Breast epithelium (tissue), 4 donors: ENCODE measurements around the gene SHANK2. TPM values are rescaled to one million over a fixed set of nuclear protein-coding genes. Genes with fewer than 3 reads are reported as not detected.

Source experiments
- DNase-seq, 2 donors: peaks; one replicate each; pipeline ENCODE4 v3.0.0-alpha.2; 2019; ENCODE audit warnings: low spot score in 2 of 2
- H3K27ac ChIP-seq, 2 donors: fragments of 200-600 bp; sonication (generic) in 1 of 2; one replicate each; pipeline ENCODE4 v1.5.1; 2016 to 2019; ENCODE audit warnings: mild to moderate bottlenecking in 1 of 2
- H3K27me3 ChIP-seq, 2 donors: fragments of 200-600 bp; sonication (generic) in 1 of 2; one replicate each; pipeline versions ENCODE4 v1.5.1 to v1.6.0; 2017 to 2019; ENCODE audit warnings: control low read depth in 1 of 2, mild to moderate bottlenecking in 1 of 2
- H3K36me3 ChIP-seq: fragments of 200-600 bp; one replicate; pipeline ENCODE4 v1.5.1; 2019
- H3K4me1 ChIP-seq, 2 donors: fragments of 200-600 bp; sonication (generic); one replicate each; pipeline ENCODE4 v1.5.1; 2016 to 2019; ENCODE audit warnings: control low read depth in 1 of 2
- H3K4me3 ChIP-seq, 3 donors: fragments of 200-600 bp; sonication (generic); 1 replicate in 2 of 3; 2 replicates in 1 of 3; pipeline ENCODE4 v1.5.1; 2016 to 2019; ENCODE audit warnings: mild to moderate bottlenecking in 3 of 3, moderate library complexity in 2 of 3
- H3K9me3 ChIP-seq, 2 donors: fragments of 200-600 bp; sonication (generic) in 1 of 2; one replicate each; pipeline ENCODE4 v1.5.1; 2016 to 2019; ENCODE audit warnings: control low read depth in 1 of 2
- CTCF ChIP-seq, 3 donors: fragments of 450-650 bp; IDR thresholded peaks; one replicate each; pipeline ENCODE4 v1.5.1; 2016 to 2017; ENCODE audit warnings: antibody characterized with exemption in 3 of 3, mild to moderate bottlenecking in 3 of 3, moderate library complexity in 3 of 3
- POLR2A ChIP-seq: fragments of 450-650 bp; IDR thresholded peaks from one replicate; pipeline ENCODE4 v1.6.1; 2016; ENCODE audit warnings: antibody characterized with exemption, mild to moderate bottlenecking, moderate library complexity
- POLR2AphosphoS5 ChIP-seq, 3 donors: sonication (generic); formaldehyde crosslinking; IDR thresholded peaks; one replicate each; pipeline ENCODE4 v1.6.1; 2017; ENCODE audit warnings: antibody characterized with exemption in 3 of 3
- intact Hi-C: fragments of 100-400 bp; cut with DNase I; formaldehyde crosslinking; loops from one replicate; pipeline ENCODE4 v1.15.1; 2023; ENCODE audit warnings: low total_unique reads
- total RNA-seq, 3 donors: library from RNA; depleted of rRNA; stranded (reverse); fragments of >200 nt; gene quantifications; one replicate each; pipeline ENCODE4 v1.1.0, GENCODE V29; 2016

SHANK2 gene
- total RNA-seq, 3 donors from 2014 or later: 1.3 to 38.8 (median 33.1) TPM

- no peak for DNase-seq
- Histone ChIP-seq H3K9me3 (no peaks in the 10 kb centered on the region), H3K4me3 (no peak overlapping the region), H3K36me3 (no peaks in the 10 kb centered on the region), H3K4me1 (no peaks in the 10 kb centered on the region), H3K27me3 (no peaks in the 10 kb centered on the region), H3K27ac (peak overlapping the region; percentile 63 to 64)
- no peak for TF ChIP-seq POLR2AphosphoS5 (IDR thresholded peaks at IDR 0.05)
- no peak for TF ChIP-seq CTCF (IDR thresholded peaks at IDR 0.05)
- no peak for TF ChIP-seq POLR2A
- intact Hi-C loops: no loop called here
Measured at GRCh38 chr11:71204748-71205664, 47.4 kb downstream of the SHANK2 start.

- Histone ChIP-seq H3K27me3 (no peaks in the 10 kb centered on the region), H3K9me3 (no peaks in the 10 kb centered on the region), H3K36me3 (no peaks in the 10 kb centered on the region), H3K4me1 (no peaks in the 10 kb centered on the region), H3K4me3 (no peak overlapping the region), H3K27ac (peak overlapping the region in 1 of 2 donors; percentile 63)
- no peak for DNase-seq
- TF ChIP-seq POLR2A: no peak
- no peak for TF ChIP-seq CTCF (IDR thresholded peaks at IDR 0.05)
- TF ChIP-seq POLR2AphosphoS5 (IDR thresholded peaks at IDR 0.05): no peak
- intact Hi-C loops: no loop called here
Measured at GRCh38 chr11:71204294-71204693, 48.1 kb downstream of the SHANK2 start.

GRCh38 chr11:71203681-71204080 is 48.7 kb downstream of the SHANK2 start:
- Histone ChIP-seq H3K4me3 (no peak overlapping the region), H3K36me3 (no peaks in the 10 kb centered on the region), H3K4me1 (no peaks in the 10 kb centered on the region), H3K9me3 (no peaks in the 10 kb centered on the region), H3K27ac (peak overlapping the region in 1 of 2 donors; percentile 12), H3K27me3 (no peaks in the 10 kb centered on the region)
- no peak for DNase-seq
- intact Hi-C loops: loop anchor here (2.0 kb wide), 1 partner anchor 29 kb away; no protein-coding TSS in a partner anchor
- TF ChIP-seq POLR2AphosphoS5 (IDR thresholded peaks at IDR 0.05) (no peak), POLR2A (no peak), CTCF (IDR thresholded peaks at IDR 0.05) (no peak)

GRCh38 chr11:71202966-71203365 is 49.4 kb downstream of the SHANK2 start:
- DNase-seq: no peak
- H3K4me1 ChIP-seq: no peaks in the 10 kb centered on the region
- H3K27me3 ChIP-seq: no peaks in the 10 kb centered on the region
- H3K9me3 ChIP-seq: no peaks in the 10 kb centered on the region
- intact Hi-C loops: loop anchor here (2.0 kb wide), 1 partner anchor 30 kb away; no protein-coding TSS in a partner anchor
- peak overlapping the region in 1 of 2 donors; percentile 12 for H3K27ac ChIP-seq
- TF ChIP-seq CTCF (IDR thresholded peaks at IDR 0.05) (no peak), POLR2AphosphoS5 (IDR thresholded peaks at IDR 0.05) (no peak), POLR2A (no peak)
- H3K4me3 ChIP-seq: no peak overlapping the region
- H3K36me3 ChIP-seq: no peaks in the 10 kb centered on the region

GRCh38 chr11:71202598-71202944 is 49.8 kb downstream of the SHANK2 start:
- Histone ChIP-seq H3K36me3 (no peaks in the 10 kb centered on the region), H3K4me3 (no peak overlapping the region), H3K27me3 (no peaks in the 10 kb centered on the region), H3K27ac (no peak overlapping the region), H3K4me1 (no peaks in the 10 kb centered on the region), H3K9me3 (no peaks in the 10 kb centered on the region)
- TF ChIP-seq CTCF (IDR thresholded peaks at IDR 0.05) (no peak), POLR2A (no peak), POLR2AphosphoS5 (IDR thresholded peaks at IDR 0.05) (no peak)
- intact Hi-C loops: loop anchor here (2.0 kb wide), 1 partner anchor 30 kb away; no protein-coding TSS in a partner anchor
- DNase-seq: no peak
